Suprapubic skin (tissue), 4 donors: ENCODE results near the gene GUCY2F.

Source experiments
- CTCF ChIP-seq, 2 donors: fragments of 200-600 bp in 1 of 2; fragments of 450-650 bp in 1 of 2; sonication (generic) in 1 of 2; IDR thresholded peaks; one replicate each; pipeline ENCODE4 v1.5.1; 2016 to 2019; ENCODE audit warnings: antibody characterized with exemption in 2 of 2, mild to moderate bottlenecking in 1 of 2, moderate library complexity in 1 of 2
- EP300 ChIP-seq: sonication (generic); formaldehyde crosslinking; IDR thresholded peaks from one replicate; pipeline ENCODE4 v1.6.1; 2017; ENCODE audit warnings: antibody characterized with exemption
- POLR2A ChIP-seq, 2 donors: fragments of 450-650 bp; IDR thresholded peaks; one replicate each; pipeline ENCODE4 v1.6.1; 2017; ENCODE audit warnings: antibody characterized with exemption in 2 of 2, mild to moderate bottlenecking in 2 of 2, moderate library complexity in 2 of 2
- POLR2AphosphoS5 ChIP-seq, 3 donors: sonication (generic); formaldehyde crosslinking; IDR thresholded peaks; one replicate each; pipeline ENCODE4 v1.6.1; 2017; ENCODE audit warnings: antibody characterized with exemption in 3 of 3

GRCh38 chrX:109393859-109394258, 88.0 kb downstream of the GUCY2F start:
- TF ChIP-seq CTCF (IDR thresholded peaks at IDR 0.05) = no peak
- no peak for TF ChIP-seq POLR2AphosphoS5 (IDR thresholded peaks at IDR 0.05)
- no peak for TF ChIP-seq EP300
- TF ChIP-seq POLR2A (IDR thresholded peaks at IDR 0.05) = no peak
